OCI-M1 (cell line): ENCODE results near the gene BAIAP2L2.

ENCODE experiments used
- DNase-seq: peaks from one replicate; lab custom pipeline; 2025; lab: John Stamatoyannopoulos, UW

BAIAP2L2 gene

GRCh38 chr22:38107692-38108515 lies 2.6 kb downstream of the BAIAP2L2 start:
- DNase-seq = no peak

GRCh38 chr22:38106814-38107578 lies 3.5 kb downstream of the BAIAP2L2 start:
- no peak for DNase-seq

GRCh38 chr22:38104084-38104483 lies 6.4 kb downstream of the BAIAP2L2 start:
- DNase-seq = peak; percentile 3

- DNase-seq = no peak
Observed at GRCh38 chr22:38103641-38104040, 6.8 kb downstream of the BAIAP2L2 start.

- DNase-seq = no peak
Observed at GRCh38 chr22:38098410-38099249, 11.9 kb downstream of the BAIAP2L2 start.

DNA sequence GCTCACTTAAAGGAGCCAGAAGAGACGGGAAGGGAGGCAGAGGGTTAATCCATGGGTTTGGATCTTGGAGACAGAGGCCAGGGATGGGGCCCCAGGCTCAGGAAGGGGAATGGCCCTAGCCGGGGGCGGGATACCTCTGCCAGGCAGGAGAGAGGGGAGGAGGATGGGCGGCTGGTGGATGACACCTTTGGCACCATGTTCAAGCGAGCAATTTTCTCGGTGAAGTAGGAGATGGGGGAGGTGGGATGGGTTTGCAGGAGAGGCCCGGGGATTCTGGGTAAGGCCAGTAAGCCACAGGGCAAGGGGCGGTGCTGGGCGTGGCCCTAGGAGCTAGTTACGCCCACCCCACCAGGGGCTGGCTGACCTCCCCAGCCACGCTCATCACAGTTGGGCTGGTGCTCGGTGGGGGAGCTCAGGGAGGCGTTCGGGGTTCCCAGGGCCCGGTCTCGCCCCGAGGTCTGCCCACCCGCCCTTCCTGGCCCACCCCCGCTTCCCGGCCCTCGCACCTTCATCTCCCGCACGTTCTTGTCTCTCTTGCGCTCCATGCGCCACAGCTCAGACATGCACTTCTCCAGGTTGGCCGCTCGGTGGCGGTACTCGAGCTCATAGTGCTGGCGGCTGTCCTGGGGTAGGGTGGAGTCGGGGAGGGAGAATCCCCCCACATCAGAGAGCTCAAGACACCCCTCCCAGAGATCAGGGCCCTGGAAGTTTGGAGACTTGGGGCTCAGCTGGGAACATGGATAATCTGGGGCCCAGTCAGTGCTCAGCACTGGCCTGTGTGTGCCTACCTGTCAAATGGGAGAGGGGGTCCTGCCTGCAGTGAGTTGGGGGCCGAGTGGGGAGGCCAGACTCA lies 12.7 kb downstream of the BAIAP2L2 start:
- DNase-seq = no peak

GRCh38 chr22:38097058-38097457 lies 13.4 kb downstream of the BAIAP2L2 start:
- no peak for DNase-seq

- no peak for DNase-seq
Observed at GRCh38 chr22:38089474-38089851, 21.0 kb downstream of the BAIAP2L2 start.

- DNase-seq = no peak
Observed at GRCh38 chr22:38088629-38089473, 21.6 kb downstream of the BAIAP2L2 start.

DNA sequence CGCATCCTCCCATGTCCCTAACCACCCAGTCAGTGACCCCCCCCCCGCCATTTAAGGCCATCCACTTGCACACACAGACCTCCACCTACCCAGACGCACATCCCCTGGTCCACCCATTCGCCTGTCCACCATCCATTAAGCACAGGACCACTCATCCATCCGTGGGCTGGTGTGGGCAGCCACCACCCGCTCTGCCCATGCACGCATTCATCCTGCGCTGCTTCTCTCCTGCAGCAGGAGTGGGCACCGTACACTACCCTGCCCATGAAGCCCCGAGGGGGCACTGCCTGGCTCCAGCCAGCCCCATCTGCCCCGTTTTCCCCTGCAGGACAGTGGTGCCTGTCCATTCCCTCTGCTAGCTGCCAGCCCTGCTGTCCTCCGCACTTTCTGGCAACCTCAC lies 22.6 kb downstream of the BAIAP2L2 start:
- DNase-seq = no peak

DNA sequence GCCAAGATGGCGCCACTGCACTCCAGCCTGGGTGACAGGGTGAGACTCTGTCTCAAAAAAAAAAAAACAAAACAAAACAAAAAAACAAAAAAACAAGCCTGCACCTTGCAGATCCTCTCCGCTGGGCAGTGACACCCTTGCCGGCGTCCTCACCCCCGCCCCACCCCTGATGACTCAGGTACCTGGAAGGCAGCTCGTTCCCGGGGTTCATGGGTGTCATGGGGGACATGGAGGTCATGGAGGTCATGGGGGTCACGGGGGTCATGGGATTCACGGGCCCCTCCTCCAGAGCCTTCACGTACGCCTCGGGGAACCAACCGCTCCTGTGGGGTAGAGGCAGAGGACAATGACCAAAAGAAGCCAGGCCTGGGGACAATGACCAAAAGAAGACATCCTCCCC lies 23.5 kb downstream of the BAIAP2L2 start:
- DNase-seq = no peak

- no peak for DNase-seq
Observed at GRCh38 chr22:38086001-38086845, 24.3 kb downstream of the BAIAP2L2 start.

DNA sequence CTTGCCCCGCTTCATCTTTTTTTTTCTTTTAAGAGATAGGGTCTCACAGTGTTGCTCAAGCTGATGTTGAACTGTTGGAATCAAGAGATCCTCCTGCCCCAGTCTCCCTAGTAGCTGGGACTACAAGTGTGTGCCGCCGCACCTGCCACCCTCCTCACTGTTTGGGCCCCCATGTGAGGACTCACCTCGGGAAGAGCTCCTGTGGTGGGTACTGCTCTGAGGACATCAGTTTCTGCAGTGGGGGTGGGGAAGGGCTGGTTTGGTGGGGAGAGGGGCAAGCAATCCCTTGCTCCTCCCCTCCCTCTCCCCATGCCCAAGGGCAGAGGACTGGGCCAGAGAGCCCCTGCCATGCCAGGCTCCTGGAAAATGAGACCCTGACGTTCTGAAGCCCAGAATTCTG lies 25.0 kb downstream of the BAIAP2L2 start:
- no peak for DNase-seq

- no peak for DNase-seq
Observed at GRCh38 chr22:38085056-38085455, 25.4 kb downstream of the BAIAP2L2 start.

- no peak for DNase-seq
Observed at GRCh38 chr22:38083931-38084631, 26.4 kb downstream of the BAIAP2L2 start, which contains the start of gene SLC16A8. Gene SLC16A8 (minus strand): TSS chr22:38084184. CDS start chr22:38082873, 1,311 bp downstream.

DNA sequence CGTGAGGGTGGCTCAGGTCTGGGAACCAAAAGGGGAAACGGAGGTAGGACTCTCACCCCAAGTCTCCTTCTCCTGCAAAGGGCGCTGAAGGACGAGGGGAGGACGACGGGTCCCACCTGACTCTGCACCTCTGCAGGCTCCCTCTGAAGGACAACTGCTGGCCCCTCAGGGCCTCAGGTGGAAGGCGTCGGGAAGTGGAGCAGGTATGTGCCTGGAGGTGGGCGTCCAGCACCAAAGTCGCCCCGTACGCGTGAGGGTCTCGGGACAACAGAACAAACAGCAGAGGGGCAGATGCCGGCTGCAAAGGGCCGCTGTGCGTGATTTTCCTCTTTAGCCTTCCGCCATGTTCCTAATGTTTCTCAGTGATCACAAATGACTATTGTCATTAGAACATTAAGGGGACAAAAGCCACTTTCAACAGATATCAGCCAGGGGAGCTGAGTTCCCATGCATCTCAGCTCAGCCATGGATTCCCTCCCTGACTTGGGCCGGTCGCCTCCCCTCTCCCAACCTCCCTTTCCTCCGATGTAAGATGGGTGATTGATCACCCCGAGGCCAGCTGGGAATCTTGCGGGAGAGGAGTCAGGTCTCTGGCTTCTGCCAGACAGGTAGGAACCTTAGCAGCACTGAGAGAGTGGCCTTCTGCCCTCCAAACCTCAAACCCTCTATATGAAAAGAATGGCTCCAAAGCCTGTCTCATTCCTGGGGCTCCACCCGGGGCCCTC lies 27.3 kb downstream of the BAIAP2L2 start:
- DNase-seq = no peak

DNA sequence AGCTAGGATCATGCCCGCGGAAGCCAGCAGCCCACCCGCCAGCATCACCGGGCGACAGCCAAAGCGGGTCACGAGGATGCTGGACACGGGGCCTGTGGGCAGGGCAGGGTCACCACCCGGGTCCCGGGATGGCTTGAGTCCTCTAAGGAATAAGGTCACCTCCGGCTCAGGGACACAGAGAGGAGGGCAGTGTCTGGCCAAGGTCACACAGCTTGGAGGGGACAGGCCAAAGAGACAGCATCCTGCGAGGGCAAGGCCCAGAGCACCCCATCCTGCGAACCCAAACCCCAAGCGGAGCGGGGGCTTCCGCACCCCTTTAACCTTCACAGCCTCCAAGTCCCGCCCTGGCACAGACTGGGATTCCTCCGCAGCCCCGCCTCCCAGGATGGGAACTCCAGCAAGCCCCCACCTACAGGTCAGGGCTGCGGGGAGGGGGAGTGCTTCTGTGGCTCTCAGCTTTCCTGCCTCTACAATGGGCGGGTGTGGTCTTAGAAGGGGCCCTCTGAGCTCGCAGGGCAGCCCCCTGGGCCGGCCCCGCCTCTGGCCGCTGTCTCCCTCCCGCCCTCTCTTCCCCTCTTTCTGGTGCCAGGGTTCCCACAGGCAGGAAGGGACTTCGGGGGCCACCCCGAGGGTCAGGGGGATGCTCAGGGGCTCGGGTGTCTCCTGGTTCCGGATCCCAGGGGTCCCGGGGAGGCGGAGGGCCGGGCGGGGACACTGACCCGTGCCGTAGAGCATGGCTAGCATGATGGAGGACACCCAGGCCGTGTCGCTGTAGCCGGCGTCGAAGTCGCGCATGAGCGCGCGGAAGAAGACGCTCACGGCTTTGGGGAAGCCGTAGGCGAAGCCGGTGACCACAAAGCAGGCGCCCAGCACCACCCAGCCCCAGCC lies 28.3 kb downstream of the BAIAP2L2 start:
- no peak for DNase-seq
